ENCODE measurements around the gene EPG5. TPM values are rescaled to one million over a fixed set of nuclear protein-coding genes. Genes with fewer than 3 reads are reported as not detected.

EPG5 gene
- total and polyA plus RNA-seq, 10 donors = 4.6 to 67.9 (median 48.5) TPM

DNA sequence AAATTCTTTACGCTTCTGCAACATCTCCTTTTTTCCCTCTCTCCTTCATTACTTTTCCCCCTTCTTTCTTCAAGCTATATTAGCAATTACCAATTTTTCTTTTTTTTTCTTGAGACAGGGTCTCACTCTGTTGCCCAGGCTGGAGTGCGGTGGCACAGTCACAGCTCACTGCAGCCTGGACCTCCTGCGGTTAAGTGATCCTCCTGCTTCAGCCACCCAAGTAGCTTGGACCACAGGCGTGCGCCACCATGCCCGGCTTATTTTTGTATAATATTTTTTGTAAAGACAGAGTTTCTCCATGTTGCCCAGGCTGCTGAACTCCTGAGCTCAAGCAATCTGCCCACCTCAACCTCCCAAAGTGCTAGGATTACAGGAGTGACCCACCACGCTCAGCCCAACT is 70.7 kb downstream of the EPG5 start:
- no peaks in the 10 kb centered on the region for H3K9me3 ChIP-seq
- H3K36me3 ChIP-seq = peaks cover 3 to 99% (median 52%) of the 10 kb centered on the region in 6 donors
- TF ChIP-seq, protein P1, sequence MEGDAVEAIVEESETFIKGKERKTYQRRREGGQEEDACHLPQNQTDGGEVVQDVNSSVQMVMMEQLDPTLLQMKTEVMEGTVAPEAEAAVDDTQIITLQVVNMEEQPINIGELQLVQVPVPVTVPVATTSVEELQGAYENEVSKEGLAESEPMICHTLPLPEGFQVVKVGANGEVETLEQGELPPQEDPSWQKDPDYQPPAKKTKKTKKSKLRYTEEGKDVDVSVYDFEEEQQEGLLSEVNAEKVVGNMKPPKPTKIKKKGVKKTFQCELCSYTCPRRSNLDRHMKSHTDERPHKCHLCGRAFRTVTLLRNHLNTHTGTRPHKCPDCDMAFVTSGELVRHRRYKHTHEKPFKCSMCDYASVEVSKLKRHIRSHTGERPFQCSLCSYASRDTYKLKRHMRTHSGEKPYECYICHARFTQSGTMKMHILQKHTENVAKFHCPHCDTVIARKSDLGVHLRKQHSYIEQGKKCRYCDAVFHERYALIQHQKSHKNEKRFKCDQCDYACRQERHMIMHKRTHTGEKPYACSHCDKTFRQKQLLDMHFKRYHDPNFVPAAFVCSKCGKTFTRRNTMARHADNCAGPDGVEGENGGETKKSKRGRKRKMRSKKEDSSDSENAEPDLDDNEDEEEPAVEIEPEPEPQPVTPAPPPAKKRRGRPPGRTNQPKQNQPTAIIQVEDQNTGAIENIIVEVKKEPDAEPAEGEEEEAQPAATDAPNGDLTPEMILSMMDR (IDR thresholded peaks at IDR 0.05 in 8 of 11, conservative IDR thresholded peaks at IDR 0.05 in 3 of 11) = no peak
- TF ChIP-seq POLR2A (IDR thresholded peaks at IDR 0.05) (no peak), POLR2AphosphoS5 (IDR thresholded peaks at IDR 0.05) (no peak)
- no peak overlapping the region for H3K4me3 ChIP-seq
- no peak for DNase-seq
- 95 to 100% (median 98%) methylated on average over 7 of the region's 7 CpGs for WGBS, 5 donors
- intact Hi-C loops (cut with DNase I; ENCODE audit: low total_unique reads) = no loop called here
- H3K27ac ChIP-seq = no peak overlapping the region
- H3K4me1 ChIP-seq = peaks cover 0 to 7% (median 0%) of the 10 kb centered on the region in 6 donors
- H3K27me3 ChIP-seq (replicated peaks in 1 of 7) = no peaks in the 10 kb centered on the region

DNA sequence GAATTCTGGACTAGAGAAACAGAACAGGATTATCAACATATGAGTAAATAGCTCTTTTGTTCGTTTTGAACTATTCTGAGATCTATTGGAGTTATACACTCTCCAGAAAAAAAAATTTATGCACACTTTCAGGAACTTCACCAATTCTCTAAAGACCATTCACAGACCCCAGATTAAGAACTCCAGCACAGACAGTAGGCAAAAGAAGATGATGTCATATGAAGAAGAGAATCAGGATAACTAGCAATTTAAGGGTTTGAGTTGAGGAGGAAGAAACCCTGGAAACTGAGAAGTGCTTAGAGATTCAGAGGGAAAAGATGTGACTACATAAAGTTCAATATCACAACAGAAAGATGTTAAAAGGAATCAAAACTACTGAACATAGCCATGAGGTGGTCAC is 71.8 kb downstream of the EPG5 start:
- no peaks in the 10 kb centered on the region for H3K9me3 ChIP-seq
- no peak overlapping the region for H3K4me3 ChIP-seq
- no peak overlapping the region for H3K27ac ChIP-seq
- DNase-seq = no peak
- no peaks in the 10 kb centered on the region for H3K27me3 ChIP-seq (replicated peaks in 1 of 7)
- TF ChIP-seq POLR2A (IDR thresholded peaks at IDR 0.05) (no peak), POLR2AphosphoS5 (IDR thresholded peaks at IDR 0.05) (no peak)
- TF ChIP-seq, protein P1 (IDR thresholded peaks at IDR 0.05 in 8 of 11, conservative IDR thresholded peaks at IDR 0.05 in 3 of 11) = no peak
- H3K36me3 ChIP-seq = peaks cover 0 to 98% (median 51%) of the 10 kb centered on the region in 6 donors
- intact Hi-C loops (cut with DNase I; ENCODE audit: low total_unique reads) = no loop called here
- 67 to 94% (median 89%) methylated on average over 1 of the region's 1 CpG for WGBS, 5 donors
- peaks cover 0 to 18% (median 3%) of the 10 kb centered on the region in 6 donors for H3K4me1 ChIP-seq

DNA sequence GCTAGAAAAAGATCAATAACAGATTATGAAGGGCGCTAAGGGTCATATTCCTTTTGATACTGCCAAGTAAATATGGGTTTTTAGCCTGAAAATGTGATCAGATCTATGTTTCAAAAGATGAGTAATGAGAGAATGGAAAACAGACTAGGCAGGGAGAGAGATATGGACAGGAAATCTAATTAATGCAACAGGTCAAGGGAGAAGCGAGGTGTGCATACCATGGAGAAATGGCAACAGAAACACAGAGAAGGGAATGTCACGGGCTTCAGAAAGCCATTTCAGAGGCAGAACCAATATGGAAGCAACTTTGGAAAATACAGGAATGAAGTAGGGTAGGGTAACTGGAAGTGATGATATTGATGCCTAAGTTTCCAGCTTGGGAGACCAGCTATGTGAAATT is 72.3 kb downstream of the EPG5 start:
- H3K9me3 ChIP-seq = no peaks in the 10 kb centered on the region
- no peak for DNase-seq
- H3K27me3 ChIP-seq (replicated peaks in 1 of 7) = no peaks in the 10 kb centered on the region
- intact Hi-C loops (cut with DNase I; ENCODE audit: low total_unique reads) = no loop called here
- H3K27ac ChIP-seq = no peak overlapping the region
- H3K4me3 ChIP-seq = no peak overlapping the region
- WGBS, 5 donors = 61 to 94% (median 86%) methylated on average over 2 to 3 of the region's 3 CpGs
- peaks cover 0 to 98% (median 48%) of the 10 kb centered on the region in 6 donors for H3K36me3 ChIP-seq
- peaks cover 0 to 23% (median 5%) of the 10 kb centered on the region in 6 donors for H3K4me1 ChIP-seq
- no peak for TF ChIP-seq POLR2AphosphoS5 (IDR thresholded peaks at IDR 0.05)
- TF ChIP-seq, protein P1 (IDR thresholded peaks at IDR 0.05 in 8 of 11, conservative IDR thresholded peaks at IDR 0.05 in 3 of 11) = no peak
- no peak for TF ChIP-seq POLR2A (IDR thresholded peaks at IDR 0.05)

DNA sequence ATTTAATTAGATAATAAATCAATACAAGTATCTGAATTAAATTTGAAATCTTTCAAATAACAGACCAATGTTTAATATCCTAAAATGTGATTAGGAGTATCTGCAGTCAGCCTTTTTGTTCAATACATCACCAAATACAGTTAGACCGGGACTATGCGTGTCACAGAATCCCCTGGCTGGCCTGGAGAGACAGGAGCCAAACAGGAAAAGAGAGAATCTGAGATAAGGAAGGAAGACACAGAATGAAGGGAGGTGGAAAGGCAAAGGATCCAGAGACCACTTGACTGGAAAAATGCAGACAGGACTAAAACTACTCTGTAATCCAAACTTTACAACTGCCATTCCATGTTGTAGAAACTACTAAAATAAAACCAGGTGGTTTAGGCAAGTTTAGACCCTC is 75.3 kb downstream of the EPG5 start:
- Histone ChIP-seq H3K4me3 (no peak overlapping the region), H3K27me3 (replicated peaks in 1 of 7) (no peaks in the 10 kb centered on the region), H3K36me3 (peaks cover 0 to 98% (median 40%) of the 10 kb centered on the region in 6 donors), H3K9me3 (no peaks in the 10 kb centered on the region), H3K4me1 (peaks cover 0 to 36% (median 7%) of the 10 kb centered on the region in 6 donors), H3K27ac (no peak overlapping the region)
- TF ChIP-seq POLR2AphosphoS5 (IDR thresholded peaks at IDR 0.05) = no peak
- TF ChIP-seq POLR2A (IDR thresholded peaks at IDR 0.05) = no peak
- TF ChIP-seq, protein P1 (IDR thresholded peaks at IDR 0.05 in 8 of 11, conservative IDR thresholded peaks at IDR 0.05 in 3 of 11) = no peak
- no peak for DNase-seq
- intact Hi-C loops (cut with DNase I; ENCODE audit: low total_unique reads) = no loop called here
- 73 to 87% (median 77%) methylated on average over 2 of the region's 2 CpGs for WGBS, 5 donors

Data from spleen (tissue), 11 donors.